ENCODE data around the gene TBXA2R.

TBXA2R gene

GRCh38 chr19:3580156-3580934 is 26.3 kb downstream of the TBXA2R start:
- Histone ChIP-seq H3K36me3 (peaks cover 11% of the 10 kb centered on the region), H3K9me3 (ENCODE audit: severe bottlenecking) (no peaks in the 10 kb centered on the region), H3K27ac (no peak overlapping the region), H3K4me3 (ENCODE audit: low read depth, low read length) (no peak overlapping the region), H3K27me3 (ENCODE audit: insufficient read depth, low read depth, severe bottlenecking) (no peaks in the 10 kb centered on the region)
- TF ChIP-seq CTCF (IDR thresholded peaks at IDR 0.05; ENCODE audit: low read depth, low read length): no peak
- DNase-seq: no peak

- H3K27ac ChIP-seq: no peak overlapping the region
- H3K27me3 ChIP-seq (ENCODE audit: insufficient read depth, low read depth, severe bottlenecking): no peaks in the 10 kb centered on the region
- no peaks in the 10 kb centered on the region for H3K9me3 ChIP-seq (ENCODE audit: severe bottlenecking)
- TF ChIP-seq CTCF (IDR thresholded peaks at IDR 0.05; ENCODE audit: low read depth, low read length): no peak
- no peak for DNase-seq
- H3K4me3 ChIP-seq (ENCODE audit: low read depth, low read length): no peak overlapping the region
- peaks cover 19% of the 10 kb centered on the region for H3K36me3 ChIP-seq
These were observed 28.3 kb downstream of the TBXA2R start for GRCh38 chr19:3578390-3578789.

DNA sequence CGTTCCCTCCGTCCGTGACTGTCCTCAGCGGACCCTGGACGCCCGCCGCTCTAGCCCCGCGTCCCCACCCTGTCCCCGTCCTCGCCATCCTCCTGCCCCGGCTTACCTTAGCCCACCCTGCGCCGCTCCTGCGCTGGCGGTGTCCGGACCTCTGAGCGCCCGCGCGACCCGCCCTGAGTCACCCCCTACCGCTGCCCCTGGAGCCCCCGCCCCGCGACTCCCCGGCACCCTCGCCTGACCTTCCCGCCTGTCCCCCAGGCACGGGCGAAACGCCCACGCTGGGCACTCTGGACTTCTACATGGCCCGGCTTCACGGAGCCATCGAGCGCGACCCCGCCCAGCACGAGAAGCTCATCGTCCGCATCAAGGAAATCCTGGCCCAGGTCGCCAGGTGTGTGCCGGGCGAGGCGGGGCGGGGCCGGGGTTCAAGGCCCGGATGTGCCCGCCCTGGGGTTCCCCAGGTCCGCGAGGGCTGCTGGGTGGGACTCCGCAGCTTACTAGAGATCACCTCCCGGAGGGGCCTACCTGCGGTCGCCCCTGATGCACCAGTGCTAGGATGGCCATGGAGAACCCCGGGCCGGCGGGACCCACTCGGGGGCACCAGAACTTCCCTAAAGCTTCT is 28.8 kb downstream of the TBXA2R start:
- no peaks in the 10 kb centered on the region for H3K27me3 ChIP-seq (ENCODE audit: insufficient read depth, low read depth, severe bottlenecking)
- DNase-seq: no peak
- no peak overlapping the region for H3K4me3 ChIP-seq (ENCODE audit: low read depth, low read length)
- H3K36me3 ChIP-seq: peaks cover 19% of the 10 kb centered on the region
- TF ChIP-seq CTCF (IDR thresholded peaks at IDR 0.05; ENCODE audit: low read depth, low read length): no peak
- H3K9me3 ChIP-seq (ENCODE audit: severe bottlenecking): no peaks in the 10 kb centered on the region
- no peak overlapping the region for H3K27ac ChIP-seq

- H3K36me3 ChIP-seq: peaks cover 19% of the 10 kb centered on the region
- DNase-seq: no peak
- no peaks in the 10 kb centered on the region for H3K9me3 ChIP-seq (ENCODE audit: severe bottlenecking)
- H3K4me3 ChIP-seq (ENCODE audit: low read depth, low read length): no peak overlapping the region
- TF ChIP-seq CTCF (IDR thresholded peaks at IDR 0.05; ENCODE audit: low read depth, low read length): no peak
- no peak overlapping the region for H3K27ac ChIP-seq
- H3K27me3 ChIP-seq (ENCODE audit: insufficient read depth, low read depth, severe bottlenecking): no peaks in the 10 kb centered on the region
These were observed 29.8 kb downstream of the TBXA2R start for GRCh38 chr19:3576696-3577443.

DNA sequence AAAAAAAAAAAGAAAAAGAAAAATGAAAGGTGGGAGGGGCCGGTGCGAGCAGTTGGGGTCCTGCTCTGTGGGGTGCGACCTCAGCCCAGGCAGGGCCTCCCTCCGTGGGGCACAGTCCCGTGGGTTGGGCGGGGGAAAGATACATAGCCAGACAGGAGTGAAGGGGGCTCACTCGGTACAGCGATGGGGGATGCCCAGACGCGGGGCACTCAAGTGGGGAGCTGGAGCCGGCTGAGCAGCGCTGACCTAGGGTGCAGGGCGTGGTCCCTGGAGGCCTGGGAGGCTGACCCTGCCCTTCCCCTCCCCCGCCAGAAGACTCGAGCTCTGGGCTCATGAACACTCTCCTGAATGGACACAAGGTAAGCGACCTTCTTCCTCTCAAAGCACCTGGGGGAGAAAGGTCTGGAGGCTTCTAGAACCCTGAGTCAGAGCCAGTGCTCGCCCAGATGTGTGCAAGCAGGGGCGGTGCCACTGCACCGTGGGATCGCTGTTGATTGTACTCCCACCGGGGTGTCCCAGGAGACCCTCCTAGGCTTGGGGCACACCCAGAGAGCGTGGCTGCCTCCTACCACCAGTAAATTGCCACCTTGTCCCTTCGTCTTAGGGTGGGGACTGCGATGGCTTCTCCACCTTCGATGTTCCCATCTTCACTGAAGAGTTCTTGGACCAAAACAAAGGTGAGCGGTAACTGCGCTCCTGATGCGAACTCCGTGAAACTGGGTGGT is 30.6 kb downstream of the TBXA2R start:
- no peak for TF ChIP-seq CTCF (IDR thresholded peaks at IDR 0.05; ENCODE audit: low read depth, low read length)
- Histone ChIP-seq H3K27me3 (ENCODE audit: insufficient read depth, low read depth, severe bottlenecking) (no peaks in the 10 kb centered on the region), H3K4me3 (ENCODE audit: low read depth, low read length) (no peak overlapping the region), H3K27ac (no peak overlapping the region), H3K9me3 (ENCODE audit: severe bottlenecking) (no peaks in the 10 kb centered on the region), H3K36me3 (peaks cover 19% of the 10 kb centered on the region)
- no peak for DNase-seq

Measured in WERI-Rb-1 (cell line).